Activated CD8-positive, alpha-beta memory T cell treated with anti-CD3 and anti-CD28 coated beads for 48 hours (primary cell): ENCODE results near the gene UBXN2A.
"Not testable (repeated sequence)": the region's sequence is repeated elsewhere in the genome, so short reads cannot be mapped to it uniquely, and the experiment has no call there.

ENCODE experiments used
- DNase-seq, 3 experiments: peaks; one replicate each; pipeline ENCODE4 v3.0.0-alpha.2; 2020; ENCODE audit warnings: low read depth in 2 of 3, low spot score in 2 of 3

Gene UBXN2A

DNA sequence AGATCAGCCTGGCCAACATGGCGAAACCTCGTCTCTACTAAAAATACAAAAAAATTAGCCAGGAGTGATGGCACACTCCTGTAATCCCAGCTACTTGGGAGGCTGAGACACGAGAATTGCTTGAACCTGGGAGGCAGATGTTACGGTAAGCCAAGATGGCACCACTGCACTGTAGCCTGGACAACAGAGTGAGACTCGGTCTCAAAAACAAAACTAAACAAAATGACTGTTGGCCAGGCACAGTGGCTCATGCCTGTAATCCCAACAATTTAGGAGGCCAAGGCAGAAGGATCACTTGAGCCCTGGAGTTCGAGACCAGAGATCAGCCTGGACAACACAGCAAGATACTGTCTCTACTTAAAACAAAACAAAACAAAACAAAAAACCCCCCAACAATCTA lies 102.9 kb downstream of the UBXN2A start:
- DNase-seq = not testable (repeated sequence)

DNA sequence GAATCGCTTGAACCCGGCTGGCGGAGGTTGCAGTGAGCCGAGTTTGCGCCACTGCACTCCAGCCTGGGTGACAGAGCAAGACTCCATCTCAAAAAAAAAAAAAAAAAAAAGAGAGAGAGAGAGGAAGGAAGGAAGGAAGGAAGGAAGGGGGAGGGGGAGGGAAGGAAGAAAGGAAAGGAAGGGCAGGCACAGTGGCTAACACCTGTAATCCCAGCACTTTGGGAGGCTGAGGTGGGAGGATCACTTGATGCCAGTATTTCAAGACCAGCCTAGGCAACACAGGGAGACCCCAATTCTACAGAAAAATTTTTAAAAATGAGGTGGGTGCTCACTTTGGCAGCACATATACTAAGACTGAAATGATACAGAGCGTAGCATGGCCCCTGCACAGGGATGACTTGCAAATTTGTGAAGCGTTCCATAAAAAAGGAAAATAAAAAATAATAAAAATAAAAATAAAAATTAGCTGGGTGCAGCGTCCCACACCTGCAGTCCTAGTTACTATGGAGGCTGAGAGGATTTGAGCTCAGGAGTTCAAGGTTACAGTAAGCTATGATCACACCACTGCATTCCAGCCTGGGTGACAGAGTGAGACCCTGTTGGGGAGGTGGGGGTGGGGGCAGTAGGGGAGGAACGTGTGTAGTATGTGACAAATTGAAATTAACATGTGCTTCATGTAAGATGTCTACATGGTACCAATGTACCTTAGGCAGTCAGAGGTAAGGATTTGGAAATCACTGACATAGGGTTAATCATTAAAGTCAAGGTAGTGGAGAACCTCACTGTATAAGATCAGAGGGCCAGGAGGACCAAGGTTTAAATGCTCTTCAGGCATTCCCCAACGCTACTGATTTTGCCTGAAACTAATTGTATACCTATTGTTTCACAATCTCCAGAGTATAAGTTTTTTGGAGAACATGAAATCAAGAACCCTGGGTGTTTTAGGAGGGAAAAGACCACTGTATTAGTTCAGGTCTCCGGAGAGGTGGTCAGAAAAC lies 105.5 kb downstream of the UBXN2A start:
- no peak for DNase-seq

DNA sequence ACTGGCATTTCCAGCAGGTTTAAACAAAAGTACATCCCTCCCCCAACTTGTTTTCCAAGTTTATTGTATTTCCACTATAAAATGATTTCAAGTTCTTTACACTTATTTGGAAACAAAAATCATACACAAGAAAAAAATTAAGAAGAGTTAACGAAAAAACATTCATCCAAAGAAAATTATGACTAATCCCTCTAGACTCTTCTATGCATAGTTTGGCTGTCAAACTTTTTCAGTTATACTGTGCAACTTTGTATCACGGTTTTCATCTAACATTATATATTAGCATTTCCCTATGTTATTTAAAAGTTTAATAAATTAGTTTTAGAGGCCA lies 106.3 kb downstream of the UBXN2A start:
- no peak for DNase-seq

DNA sequence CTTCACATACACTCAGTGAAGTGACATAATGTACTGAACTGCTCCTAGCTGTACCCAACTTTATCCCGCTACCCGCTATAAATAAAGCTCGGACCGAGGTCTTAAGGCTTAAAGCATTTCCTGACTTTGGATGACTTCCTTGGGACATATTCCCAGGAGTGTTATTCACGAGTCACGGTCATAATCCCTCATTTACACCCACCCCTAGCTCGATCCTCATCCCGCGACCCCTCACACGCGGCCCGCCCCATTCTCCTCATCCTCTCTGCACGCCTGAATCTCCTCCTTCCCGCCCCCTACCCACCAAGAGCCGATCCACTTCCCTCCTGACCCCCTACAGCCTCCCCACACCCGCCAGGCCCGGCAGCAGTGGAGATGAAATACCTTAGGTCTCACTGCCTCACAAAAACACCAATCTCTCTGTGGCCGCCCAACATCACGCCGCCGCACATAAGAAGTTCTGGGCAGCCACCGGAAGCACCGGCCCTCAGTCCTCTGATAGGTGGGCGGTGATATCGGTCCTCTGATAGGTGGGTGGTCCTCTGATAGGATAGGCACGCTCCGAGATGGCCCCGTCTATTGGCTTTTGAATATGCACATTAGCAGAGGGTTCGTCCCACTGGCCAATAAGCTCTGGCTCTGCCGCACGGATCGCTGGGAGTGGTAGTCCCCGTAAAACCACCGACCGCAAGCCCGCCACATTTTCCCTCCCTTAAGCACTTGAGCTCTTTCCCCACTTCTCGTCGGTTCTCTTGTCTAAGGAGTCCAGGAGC lies 106.9 kb downstream of the UBXN2A start, which contains the start of gene WDCP:
Gene WDCP (minus strand): TSS at position 462 of the 773 bp plus-strand sequence. CDS start 7,897 bp downstream, outside the sequence.
- peak; percentile 77 to 84 (median 80) for DNase-seq

DNA sequence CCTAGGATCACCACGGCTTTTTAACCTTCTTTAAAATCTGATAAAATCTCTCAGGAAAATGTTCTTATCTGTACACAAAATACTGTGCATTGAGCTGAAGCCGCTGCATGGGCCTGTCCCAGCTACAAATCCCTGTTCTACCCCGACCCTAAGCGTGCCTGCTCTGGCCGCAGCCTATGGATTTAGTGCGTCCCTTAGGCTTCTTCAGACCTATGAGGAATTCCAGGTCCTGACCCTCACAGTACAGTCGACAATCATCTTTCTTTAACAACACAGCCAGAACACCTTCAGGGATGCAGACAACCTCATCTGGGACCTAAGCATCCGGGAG lies 107.4 kb downstream of the UBXN2A start:
- DNase-seq = no peak

DNA sequence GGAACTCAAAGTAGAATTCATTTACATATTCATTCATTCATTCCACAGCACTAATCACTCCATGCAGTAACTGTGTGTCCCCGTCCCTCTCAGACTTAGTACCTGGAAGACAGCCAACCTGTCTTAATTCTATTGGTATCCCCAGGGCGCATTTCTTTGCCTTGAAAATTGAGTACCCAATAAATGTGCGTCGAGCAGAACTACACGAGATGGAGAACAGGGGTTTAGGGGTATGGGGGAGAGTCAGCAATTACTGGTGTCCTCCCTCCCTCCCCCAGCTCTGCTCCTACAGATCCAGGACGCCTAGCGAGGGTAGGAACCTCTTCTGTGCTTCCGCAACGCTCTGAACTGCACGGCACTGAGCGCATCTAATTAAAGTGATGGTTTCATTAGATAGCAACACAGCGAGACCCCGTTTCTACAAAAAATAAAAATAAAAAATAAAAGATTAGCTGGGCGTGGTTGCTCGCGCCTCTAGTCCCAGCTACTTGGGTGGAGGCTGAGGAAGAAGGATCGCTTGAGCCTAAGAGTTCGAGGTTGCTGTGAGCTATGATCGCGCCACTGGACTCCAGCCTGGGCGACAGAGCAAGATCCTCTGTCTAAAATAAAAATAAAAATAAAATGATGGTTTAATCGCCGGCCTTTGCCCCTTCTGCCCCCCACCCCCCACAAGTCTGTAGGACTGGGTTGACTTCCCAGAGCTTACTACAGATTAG lies 108.7 kb downstream of the UBXN2A start:
- no peak for DNase-seq

DNA sequence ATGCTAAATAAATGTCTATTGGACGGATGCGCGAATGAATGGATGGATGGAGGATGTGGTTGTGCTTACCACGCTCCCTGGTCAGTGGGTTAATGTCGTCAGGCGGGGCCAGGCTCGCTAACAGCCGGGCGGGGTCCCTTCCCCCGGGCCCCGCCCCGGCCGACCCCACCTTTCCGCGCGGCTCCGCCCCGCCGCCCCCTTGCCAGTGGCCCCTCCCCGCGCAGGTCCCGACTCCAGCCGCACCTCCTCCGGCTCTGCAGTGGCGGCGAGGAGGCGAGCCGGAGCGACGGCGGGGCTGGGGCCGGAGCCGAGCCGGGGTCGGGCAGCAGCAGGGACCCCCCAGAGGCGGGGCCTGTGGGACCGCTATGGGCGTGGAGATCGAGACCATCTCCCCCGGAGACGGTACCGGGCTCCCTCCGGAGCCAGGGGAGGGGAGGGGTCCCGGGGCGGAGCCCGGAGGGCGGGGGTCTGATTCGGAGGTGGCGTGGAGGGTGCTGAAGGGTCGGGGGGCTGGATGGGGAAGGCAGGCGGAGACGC lies 109.3 kb downstream of the UBXN2A start, which contains the start of gene FKBP1B:
Gene FKBP1B (plus strand): TSS at position 257 of the 537 bp plus-strand sequence. CDS start 109 bp downstream, at position 366.
- DNase-seq = peak; percentile 20 to 37 (median 36)

DNA sequence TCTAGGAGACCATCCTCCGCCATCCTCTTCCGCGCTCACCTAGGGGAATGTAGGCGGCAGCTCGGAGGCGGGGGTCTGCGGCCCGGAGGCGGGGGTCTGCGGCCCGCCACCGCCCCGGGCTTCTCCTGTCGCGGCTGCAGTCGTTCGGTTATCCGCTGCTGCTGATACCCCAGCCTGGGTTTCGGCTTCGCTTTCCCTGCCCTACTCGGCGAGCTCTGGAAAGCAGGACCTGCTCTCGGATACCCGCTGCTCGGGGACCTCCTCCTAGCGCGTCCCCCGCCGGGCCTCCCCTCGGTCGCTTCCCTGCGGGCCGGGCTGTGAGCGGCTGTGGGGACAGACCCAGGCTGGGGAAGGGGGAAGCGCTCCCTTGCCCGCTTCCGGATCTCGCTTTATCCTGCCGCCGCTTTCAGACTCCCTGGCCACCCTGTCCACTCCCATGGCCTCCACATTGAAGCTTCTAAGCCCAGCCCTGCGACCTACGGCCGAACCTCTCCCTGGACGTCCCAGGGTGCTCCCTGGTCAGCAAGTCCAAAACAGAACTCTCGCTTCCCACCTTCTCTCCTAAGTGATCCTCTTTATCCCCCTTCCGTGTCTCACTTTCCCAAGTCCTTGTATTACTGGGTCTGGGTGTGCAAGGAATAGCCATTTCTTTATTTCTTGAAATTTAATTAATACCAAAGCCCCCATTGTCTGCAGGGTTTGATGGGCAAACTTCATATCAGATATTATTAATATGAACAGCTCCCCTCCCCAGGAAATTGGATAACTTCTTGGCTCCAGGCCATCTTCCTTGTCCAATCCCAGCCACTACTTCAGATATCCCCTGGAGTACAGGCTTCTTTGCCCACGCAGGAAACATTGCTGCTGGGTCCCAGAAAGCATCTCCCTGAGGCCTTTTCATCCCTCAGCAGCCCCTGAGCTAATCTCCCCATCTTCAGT lies 110.0 kb downstream of the UBXN2A start:
- no peak for DNase-seq

DNA sequence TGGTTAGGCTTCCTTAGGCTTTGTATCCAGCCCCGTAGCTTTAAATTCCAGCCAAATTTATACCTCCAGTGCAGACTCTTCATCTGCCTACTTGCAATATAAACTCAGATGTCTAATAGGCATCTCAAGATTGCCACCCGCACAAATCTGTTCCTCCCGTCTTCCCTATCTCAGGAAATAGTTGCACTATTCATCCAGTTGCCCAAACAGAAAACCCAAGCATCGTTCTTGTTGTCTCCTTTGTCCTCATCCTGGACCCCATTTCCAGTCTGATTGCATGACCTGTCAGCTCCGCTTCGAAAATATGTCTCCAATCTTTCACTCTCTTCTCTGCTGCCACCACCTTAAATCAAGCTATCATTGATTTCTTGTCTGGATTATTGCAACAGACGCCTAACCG lies 111.6 kb downstream of the UBXN2A start:
- no peak for DNase-seq

DNA sequence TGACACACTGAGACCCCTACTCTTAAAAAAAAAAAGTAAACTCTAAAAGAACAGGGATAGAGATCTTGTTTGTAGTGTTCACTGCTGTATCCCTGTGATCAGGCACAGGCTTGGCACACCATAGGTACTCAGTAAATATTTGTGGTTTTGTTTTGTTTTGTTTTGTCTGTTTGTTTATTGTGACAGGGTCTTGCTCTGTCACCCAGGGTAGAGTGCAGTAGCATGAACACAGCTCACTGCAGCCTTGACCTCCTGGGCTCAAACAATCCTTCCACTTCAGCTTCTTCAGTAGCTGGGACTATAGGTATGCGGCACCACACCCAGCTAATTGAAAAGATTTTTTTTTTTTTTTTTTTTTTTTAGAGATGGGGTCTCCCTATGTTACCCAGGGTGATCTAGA lies 112.7 kb downstream of the UBXN2A start:
- DNase-seq = no peak
